PC-9 (cell line): ENCODE data around the gene SNRPD3. TPM values are rescaled to one million over a fixed set of nuclear protein-coding genes. Genes with fewer than 3 reads are reported as not detected.

Experiments used
- BruUV-seq: library from RNA; stranded (reverse); fragments of 400-500 nt; replicated peaks from 2 replicates; lab custom pipeline; 2021; lab: Mats Ljungman, UMichigan
- CTCF ChIA-PET: fragments of 300-600 bp; sonication (Branson Sonifier 250); formaldehyde crosslinking; loops from one replicate; lab custom pipeline; 2022; ENCODE audit warnings: antibody characterized with exemption; lab: Charles Lee
- POLR2A ChIA-PET: fragments of 300-600 bp; sonication (Branson Sonifier 250); formaldehyde crosslinking; loops from one replicate; lab custom pipeline; 2022; ENCODE audit warnings: antibody characterized with exemption; ENCODE audit not compliant: unreplicated experiment; lab: Charles Lee
- DNase-seq, 2 experiments: peaks; one replicate each; pipeline versions ENCODE4 v3.0.0 to v3.0.0-alpha.2; 2015 to 2022; ENCODE audit warnings: mixed read lengths in 1 of 2
- H2AFZ ChIP-seq: fragments of 200-600 bp; sonication (generic); 2 replicates; pipeline ENCODE4 v1.8.1; 2017; ENCODE audit warnings: antibody characterized with exemption
- H3F3A ChIP-seq: fragments of 200-600 bp; sonication (generic); 2 replicates; pipeline ENCODE4 v1.8.1; 2017; ENCODE audit warnings: antibody characterized with exemption, mild to moderate bottlenecking, low read depth; ENCODE audit not compliant: insufficient read depth
- H3K27ac ChIP-seq: fragments of 200-600 bp; sonication (generic); 2 replicates; pipeline ENCODE4 v1.6.1; 2016; ENCODE audit warnings: mixed run types
- H3K27me3 ChIP-seq: fragments of 200-600 bp; sonication (generic); 2 replicates; pipeline ENCODE4 v1.6.1; 2016; ENCODE audit warnings: low read depth, mixed run types; ENCODE audit not compliant: insufficient read depth
- H3K36me3 ChIP-seq: fragments of 200-600 bp; sonication (generic); 2 replicates; pipeline ENCODE4 v1.6.1; 2016; ENCODE audit warnings: low read depth, mixed run types
- H3K4me1 ChIP-seq: fragments of 200-600 bp; sonication (generic); replicated peaks from 2 replicates; pipeline ENCODE4 v1.6.1; 2016; ENCODE audit warnings: mixed run types; ENCODE audit not compliant: insufficient read depth
- H3K4me2 ChIP-seq: fragments of 200-600 bp; sonication (generic); 2 replicates; pipeline ENCODE4 v1.6.1; 2017; ENCODE audit warnings: mixed run types
- H3K4me3 ChIP-seq: fragments of 200-600 bp; sonication (generic); 2 replicates; pipeline ENCODE4 v1.6.1; 2016; ENCODE audit warnings: mixed run types
- H3K79me2 ChIP-seq: fragments of 200-600 bp; sonication (generic); 2 replicates; pipeline ENCODE4 v1.6.1; 2017; ENCODE audit warnings: low read depth, mixed run types
- H3K9me2 ChIP-seq: fragments of 200-600 bp; sonication (generic); 2 replicates; pipeline ENCODE4 v1.8.1; 2017; ENCODE audit warnings: mild to moderate bottlenecking; ENCODE audit not compliant: insufficient read depth
- H3K9me3 ChIP-seq: fragments of 200-600 bp; sonication (generic); 2 replicates; pipeline ENCODE4 v1.8.1; 2016; ENCODE audit warnings: low read depth; ENCODE audit not compliant: insufficient read depth
- H4K20me1 ChIP-seq: fragments of 200-600 bp; sonication (generic); 2 replicates; pipeline ENCODE4 v1.8.1; 2017; ENCODE audit not compliant: insufficient read depth
- EZH2 ChIP-seq: fragments of 200-600 bp; sonication (generic); IDR thresholded peaks from 2 replicates; pipeline ENCODE4 v1.8.0; 2017; ENCODE audit warnings: antibody characterized with exemption, low read depth
- intact Hi-C: fragments of 100-400 bp; cut with micrococcal nuclease; formaldehyde crosslinking; loops from one replicate; pipeline ENCODE4 v1.10.0; 2022; ENCODE audit not compliant: unreplicated experiment
- total RNA-seq: library from RNA; stranded (reverse); gene quantifications from 2 replicates; pipeline ENCODE4 v1.2.3, GENCODE V29; 2021
- TF ChIP-seq, protein P1 (sequence below): fragments of 200-600 bp; sonication (generic); conservative IDR thresholded peaks from 2 replicates; pipeline ENCODE4 v1.6.1; 2017; ENCODE audit warnings: mixed run types, antibody characterized with exemption, mild to moderate bottlenecking, moderate library complexity

The SNRPD3 gene
- total RNA-seq, 1 experiment from 2014 or later = 117 TPM

DNA sequence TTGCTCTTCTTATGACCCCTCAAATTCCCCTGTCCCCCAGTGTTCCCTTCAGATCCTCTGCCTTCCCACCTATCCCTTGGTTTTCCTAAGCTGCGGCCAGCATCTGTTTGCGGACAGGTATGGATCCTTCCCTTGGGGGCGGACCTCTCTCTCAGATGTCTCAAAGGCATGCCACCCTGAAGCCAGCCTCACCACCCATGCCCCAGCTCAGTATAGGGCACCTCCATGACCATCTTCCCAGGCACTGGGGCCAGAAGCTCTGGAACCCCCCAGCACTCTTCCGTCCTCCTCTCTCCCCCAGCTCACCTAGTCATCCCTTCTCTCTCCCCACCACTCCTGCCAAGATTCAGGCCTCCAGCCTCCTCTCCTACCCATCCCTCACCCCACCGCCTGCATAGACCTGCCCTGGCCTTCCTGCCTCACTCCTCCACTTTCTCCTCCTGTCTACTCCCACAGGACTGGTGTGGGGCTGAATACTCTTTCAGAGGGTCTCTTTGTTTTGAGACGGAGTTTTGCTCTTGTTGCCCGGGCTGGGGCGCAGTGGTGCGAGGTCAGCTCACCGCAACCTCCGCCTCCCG, 34.9 kb downstream of the SNRPD3 start:
- no peak overlapping the region for H3K4me3 ChIP-seq
- H3K27me3 ChIP-seq = no peaks in the 10 kb centered on the region
- no peak for DNase-seq
- H4K20me1 ChIP-seq = no peaks in the 10 kb centered on the region
- intact Hi-C loops = no loop called here
- H3K4me2 ChIP-seq = no peak overlapping the region
- no peaks in the 10 kb centered on the region for H3K9me2 ChIP-seq
- H2AFZ ChIP-seq = no peak overlapping the region
- ChIA-PET POLR2A (no interaction called here), CTCF (no interaction called here)
- peaks cover 13% of the 10 kb centered on the region for H3K4me1 ChIP-seq
- H3K36me3 ChIP-seq = no peaks in the 10 kb centered on the region
- BruUV-seq = no TSS peak
- TF ChIP-seq EZH2 = no peak
- TF ChIP-seq, protein P1, sequence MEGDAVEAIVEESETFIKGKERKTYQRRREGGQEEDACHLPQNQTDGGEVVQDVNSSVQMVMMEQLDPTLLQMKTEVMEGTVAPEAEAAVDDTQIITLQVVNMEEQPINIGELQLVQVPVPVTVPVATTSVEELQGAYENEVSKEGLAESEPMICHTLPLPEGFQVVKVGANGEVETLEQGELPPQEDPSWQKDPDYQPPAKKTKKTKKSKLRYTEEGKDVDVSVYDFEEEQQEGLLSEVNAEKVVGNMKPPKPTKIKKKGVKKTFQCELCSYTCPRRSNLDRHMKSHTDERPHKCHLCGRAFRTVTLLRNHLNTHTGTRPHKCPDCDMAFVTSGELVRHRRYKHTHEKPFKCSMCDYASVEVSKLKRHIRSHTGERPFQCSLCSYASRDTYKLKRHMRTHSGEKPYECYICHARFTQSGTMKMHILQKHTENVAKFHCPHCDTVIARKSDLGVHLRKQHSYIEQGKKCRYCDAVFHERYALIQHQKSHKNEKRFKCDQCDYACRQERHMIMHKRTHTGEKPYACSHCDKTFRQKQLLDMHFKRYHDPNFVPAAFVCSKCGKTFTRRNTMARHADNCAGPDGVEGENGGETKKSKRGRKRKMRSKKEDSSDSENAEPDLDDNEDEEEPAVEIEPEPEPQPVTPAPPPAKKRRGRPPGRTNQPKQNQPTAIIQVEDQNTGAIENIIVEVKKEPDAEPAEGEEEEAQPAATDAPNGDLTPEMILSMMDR = no peak
- H3F3A ChIP-seq = 0 out of 2 replicates have a peak, but pooled peaks cover 3% of the 10 kb centered on the region
- H3K79me2 ChIP-seq = no peaks in the 10 kb centered on the region
- H3K27ac ChIP-seq = no peak overlapping the region
- no peaks in the 10 kb centered on the region for H3K9me3 ChIP-seq

DNA sequence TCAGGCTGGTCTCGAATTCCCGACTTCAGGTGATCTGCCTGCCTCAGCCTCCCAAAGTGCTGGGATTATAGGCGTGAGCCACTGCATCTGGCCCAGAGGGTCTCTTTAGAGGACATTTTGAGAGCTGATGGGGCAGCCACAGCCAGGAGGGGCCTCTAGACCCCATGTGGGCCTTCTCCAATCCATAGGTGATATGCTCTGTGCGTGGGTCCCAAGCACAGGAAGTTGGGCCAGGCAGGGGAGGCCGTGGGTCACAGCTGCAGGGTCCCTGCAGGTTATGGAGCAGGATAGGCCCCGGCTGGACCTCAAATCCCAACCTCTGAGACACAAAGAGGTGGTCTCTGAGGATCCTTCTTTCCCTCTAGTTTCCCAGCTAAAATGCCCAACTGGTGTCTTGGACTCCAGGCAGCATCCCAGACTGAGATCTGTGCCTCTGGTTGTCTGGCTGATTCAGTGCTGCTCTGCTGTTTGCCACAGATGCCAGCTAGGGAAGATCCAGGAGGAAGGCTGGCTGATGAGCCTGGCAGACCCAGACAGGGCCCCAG, 35.6 kb downstream of the SNRPD3 start:
- H3K4me2 ChIP-seq = no peak overlapping the region
- BruUV-seq = no TSS peak
- H4K20me1 ChIP-seq = no peaks in the 10 kb centered on the region
- peaks cover 13% of the 10 kb centered on the region for H3K4me1 ChIP-seq
- H3K4me3 ChIP-seq = no peak overlapping the region
- 0 out of 2 replicates have a peak, but pooled peaks cover 3% of the 10 kb centered on the region for H3F3A ChIP-seq
- TF ChIP-seq, protein P1 = no peak
- TF ChIP-seq EZH2 = no peak
- H3K79me2 ChIP-seq = no peaks in the 10 kb centered on the region
- H3K27ac ChIP-seq = no peak overlapping the region
- DNase-seq = no peak
- H3K36me3 ChIP-seq = no peaks in the 10 kb centered on the region
- CTCF ChIA-PET = no interaction called here
- intact Hi-C loops = no loop called here
- H3K9me3 ChIP-seq = no peaks in the 10 kb centered on the region
- no peaks in the 10 kb centered on the region for H3K9me2 ChIP-seq
- H3K27me3 ChIP-seq = no peaks in the 10 kb centered on the region
- no peak overlapping the region for H2AFZ ChIP-seq
- POLR2A ChIA-PET = no interaction called here

DNA sequence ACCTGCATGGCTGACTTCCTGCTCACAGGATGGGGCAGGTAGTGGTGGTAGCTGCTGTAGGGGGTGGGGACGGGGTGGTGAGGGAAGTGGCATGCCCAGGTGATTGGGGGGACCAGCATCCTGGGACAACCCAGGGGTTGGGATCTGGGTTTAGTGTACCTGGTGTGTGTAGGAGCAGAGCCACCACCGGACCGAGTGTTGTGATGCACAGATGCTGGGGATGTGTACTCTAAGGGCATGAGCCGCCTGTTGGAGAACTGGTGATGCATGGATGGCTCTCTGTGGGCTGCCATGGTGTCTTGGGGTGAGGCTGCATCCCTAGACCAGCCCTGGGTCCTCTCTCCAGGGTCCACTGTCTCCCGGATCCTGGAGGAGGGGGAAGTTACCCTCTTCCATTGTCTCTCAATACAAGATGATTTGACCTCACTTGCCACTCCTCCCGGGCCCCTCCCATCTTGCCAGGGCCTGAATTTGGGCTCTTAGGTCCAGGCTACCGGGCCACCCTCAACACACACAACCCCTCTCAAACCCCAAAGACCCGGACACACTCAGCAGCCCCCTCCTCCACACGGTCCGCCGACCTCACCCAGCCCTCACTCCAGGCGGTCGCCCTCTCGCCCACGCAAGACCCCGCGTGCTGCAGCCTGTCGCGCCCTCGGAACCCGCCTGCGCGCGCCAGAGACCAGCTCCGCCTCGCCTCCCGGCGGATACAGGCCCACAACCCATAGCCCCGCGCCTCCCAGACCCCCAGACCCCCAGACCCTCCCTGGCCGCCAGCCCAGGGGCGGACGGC, 36.5 kb downstream of the SNRPD3 start:
- no peak for DNase-seq

More for the DNA sequence above, 36.5 kb downstream of the SNRPD3 start:
- no peaks in the 10 kb centered on the region for H3K9me2 ChIP-seq
- H3K79me2 ChIP-seq = no peaks in the 10 kb centered on the region
- H3F3A ChIP-seq = 0 out of 2 replicates have a peak, but pooled peaks cover 3% of the 10 kb centered on the region
- H3K4me3 ChIP-seq = peak overlapping the region; percentile 61; the same call in 1 of the 2 replicates
- H3K9me3 ChIP-seq = no peaks in the 10 kb centered on the region
- TF ChIP-seq, protein P1 = no peak
- TF ChIP-seq EZH2 = no peak
- BruUV-seq = no TSS peak
- ChIA-PET CTCF (no interaction called here), POLR2A (no interaction called here)
- no peaks in the 10 kb centered on the region for H3K27me3 ChIP-seq
- H3K4me1 ChIP-seq = peaks cover 13% of the 10 kb centered on the region
- H3K27ac ChIP-seq = no peak overlapping the region
- no peaks in the 10 kb centered on the region for H3K36me3 ChIP-seq
- H2AFZ ChIP-seq = peak overlapping the region; percentile 85
- H4K20me1 ChIP-seq = no peaks in the 10 kb centered on the region
- intact Hi-C loops = no loop called here
- peak overlapping the region; percentile 89 for H3K4me2 ChIP-seq
